Measurements from ENCODE around the gene UNC93B1. TPM values are rescaled to one million over a fixed set of nuclear protein-coding genes. Genes with fewer than 3 reads are reported as not detected.

Gene UNC93B1
- total and polyA plus RNA-seq, 2 donors (not counting 1 experiment from before 2014, with no cell fraction given) = 15.7 to 20.0 TPM

GRCh38 chr11:68025047-68025446, 21.1 kb upstream of the UNC93B1 start:
- Histone ChIP-seq H3K27me3 (ENCODE audit: control insufficient read depth, insufficient read depth, low read length) (no peaks in the 10 kb centered on the region), H3K9ac (ENCODE audit: insufficient read depth, low read length) (no peak overlapping the region), H3K27ac (ENCODE audit: insufficient read depth, low read length) (no peak overlapping the region), H3K4me1 (ENCODE audit: control insufficient read depth, extremely low read depth, insufficient read depth, low read length) (peaks cover 12% of the 10 kb centered on the region), H3K4me2 (ENCODE audit: extremely low read depth, insufficient read depth, low read length) (no peak overlapping the region), H3K4me3 (replicated peaks in 1 of 4; ENCODE audit: control extremely low read depth in 1 of 4, insufficient read depth in 1 of 4, low read depth in 3 of 4, low read length in 4 of 4) (no peak overlapping the region), H4K20me1 (ENCODE audit: control insufficient read depth, extremely low read depth, insufficient read depth, low read length) (no peaks in the 10 kb centered on the region), H2AFZ (ENCODE audit: low read length) (no peak overlapping the region), H3K9me3 (ENCODE audit: control insufficient read depth, insufficient read depth, low read depth, low read length) (no peaks in the 10 kb centered on the region), H3K36me3 (ENCODE audit: control insufficient read depth, insufficient read depth, low read length) (peaks cover 12% of the 10 kb centered on the region), H3K79me2 (ENCODE audit: control insufficient read depth, insufficient read depth, low read length) (peaks cover 2% of the 10 kb centered on the region)
- TF ChIP-seq, protein P1, sequence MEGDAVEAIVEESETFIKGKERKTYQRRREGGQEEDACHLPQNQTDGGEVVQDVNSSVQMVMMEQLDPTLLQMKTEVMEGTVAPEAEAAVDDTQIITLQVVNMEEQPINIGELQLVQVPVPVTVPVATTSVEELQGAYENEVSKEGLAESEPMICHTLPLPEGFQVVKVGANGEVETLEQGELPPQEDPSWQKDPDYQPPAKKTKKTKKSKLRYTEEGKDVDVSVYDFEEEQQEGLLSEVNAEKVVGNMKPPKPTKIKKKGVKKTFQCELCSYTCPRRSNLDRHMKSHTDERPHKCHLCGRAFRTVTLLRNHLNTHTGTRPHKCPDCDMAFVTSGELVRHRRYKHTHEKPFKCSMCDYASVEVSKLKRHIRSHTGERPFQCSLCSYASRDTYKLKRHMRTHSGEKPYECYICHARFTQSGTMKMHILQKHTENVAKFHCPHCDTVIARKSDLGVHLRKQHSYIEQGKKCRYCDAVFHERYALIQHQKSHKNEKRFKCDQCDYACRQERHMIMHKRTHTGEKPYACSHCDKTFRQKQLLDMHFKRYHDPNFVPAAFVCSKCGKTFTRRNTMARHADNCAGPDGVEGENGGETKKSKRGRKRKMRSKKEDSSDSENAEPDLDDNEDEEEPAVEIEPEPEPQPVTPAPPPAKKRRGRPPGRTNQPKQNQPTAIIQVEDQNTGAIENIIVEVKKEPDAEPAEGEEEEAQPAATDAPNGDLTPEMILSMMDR (conservative IDR thresholded peaks at IDR 0.05 in 1 of 2, IDR thresholded peaks at IDR 0.05 in 1 of 2; ENCODE audit: low read depth in 1 of 2, low read length in 2 of 2) = no peak
- no peak for TF ChIP-seq EZH2 (IDR thresholded peaks at IDR 0.05; ENCODE audit: low read length, missing control alignments)
- DNase-seq (ENCODE audit: low read depth in 2 of 2) = no peak

DNA sequence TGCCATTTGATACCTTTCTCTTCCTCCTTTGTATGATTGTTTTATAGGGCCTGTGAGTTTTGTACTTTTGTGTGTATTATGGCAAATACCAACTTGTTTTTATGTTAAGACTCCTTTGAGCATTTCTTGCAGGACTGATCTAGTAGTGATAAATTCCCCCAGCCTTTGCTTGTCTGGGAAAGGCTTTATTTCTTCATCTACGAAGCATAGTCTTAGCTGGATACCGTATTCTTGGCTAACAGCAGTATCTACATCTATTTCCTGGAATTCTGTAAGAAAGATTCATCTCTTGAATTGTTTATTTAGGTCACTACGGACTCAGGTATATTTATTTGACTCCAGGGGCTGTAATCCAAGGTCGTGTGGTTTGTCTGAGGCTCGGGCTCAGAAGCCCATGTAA, 20.6 kb upstream of the UNC93B1 start:
- Histone ChIP-seq H3K36me3 (ENCODE audit: control insufficient read depth, insufficient read depth, low read length) (peaks cover 12% of the 10 kb centered on the region), H3K79me2 (ENCODE audit: control insufficient read depth, insufficient read depth, low read length) (peaks cover under 1% of the 10 kb centered on the region), H2AFZ (ENCODE audit: low read length) (no peak overlapping the region), H3K9ac (ENCODE audit: insufficient read depth, low read length) (no peak overlapping the region), H3K9me3 (ENCODE audit: control insufficient read depth, insufficient read depth, low read depth, low read length) (no peaks in the 10 kb centered on the region), H3K27me3 (ENCODE audit: control insufficient read depth, insufficient read depth, low read length) (no peaks in the 10 kb centered on the region), H3K4me3 (replicated peaks in 1 of 4; ENCODE audit: control extremely low read depth in 1 of 4, insufficient read depth in 1 of 4, low read depth in 3 of 4, low read length in 4 of 4) (no peak overlapping the region), H3K27ac (ENCODE audit: insufficient read depth, low read length) (no peak overlapping the region), H3K4me2 (ENCODE audit: extremely low read depth, insufficient read depth, low read length) (no peak overlapping the region), H3K4me1 (ENCODE audit: control insufficient read depth, extremely low read depth, insufficient read depth, low read length) (peaks cover 10% of the 10 kb centered on the region), H4K20me1 (ENCODE audit: control insufficient read depth, extremely low read depth, insufficient read depth, low read length) (no peaks in the 10 kb centered on the region)
- TF ChIP-seq EZH2 (IDR thresholded peaks at IDR 0.05; ENCODE audit: low read length, missing control alignments) = no peak
- TF ChIP-seq, protein P1 (conservative IDR thresholded peaks at IDR 0.05 in 1 of 2, IDR thresholded peaks at IDR 0.05 in 1 of 2; ENCODE audit: low read depth in 1 of 2, low read length in 2 of 2) = no peak
- no peak for DNase-seq (ENCODE audit: low read depth in 2 of 2)

DNA sequence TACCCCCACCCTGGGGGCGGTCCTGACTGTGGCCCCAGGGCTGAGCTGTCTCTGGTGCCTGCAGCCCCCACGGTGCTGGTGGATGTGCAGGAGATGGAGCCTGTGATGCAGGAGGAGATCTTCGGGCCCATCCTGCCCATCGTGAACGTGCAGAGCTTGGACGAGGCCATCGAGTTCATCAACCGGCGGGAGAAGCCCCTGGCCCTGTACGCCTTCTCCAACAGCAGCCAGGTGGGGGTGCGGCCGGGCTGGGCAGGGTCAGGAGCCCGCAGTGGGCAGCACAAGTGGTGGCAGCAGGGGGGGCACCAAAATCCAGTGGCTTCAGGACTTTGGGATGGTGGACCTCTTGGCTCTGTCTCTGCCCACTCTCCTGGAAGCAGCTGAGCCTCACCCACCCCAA, 18.6 kb upstream of the UNC93B1 start:
- peaks cover 9% of the 10 kb centered on the region for H3K36me3 ChIP-seq (ENCODE audit: control insufficient read depth, insufficient read depth, low read length)
- no peaks in the 10 kb centered on the region for H3K27me3 ChIP-seq (ENCODE audit: control insufficient read depth, insufficient read depth, low read length)
- no peak overlapping the region for H2AFZ ChIP-seq (ENCODE audit: low read length)
- no peak overlapping the region for H3K4me3 ChIP-seq (replicated peaks in 1 of 4; ENCODE audit: control extremely low read depth in 1 of 4, insufficient read depth in 1 of 4, low read depth in 3 of 4, low read length in 4 of 4)
- H3K9me3 ChIP-seq (ENCODE audit: control insufficient read depth, insufficient read depth, low read depth, low read length) = no peaks in the 10 kb centered on the region
- TF ChIP-seq EZH2 (IDR thresholded peaks at IDR 0.05; ENCODE audit: low read length, missing control alignments) = no peak
- TF ChIP-seq, protein P1 (conservative IDR thresholded peaks at IDR 0.05 in 1 of 2, IDR thresholded peaks at IDR 0.05 in 1 of 2; ENCODE audit: low read depth in 1 of 2, low read length in 2 of 2) = no peak
- no peak overlapping the region for H3K27ac ChIP-seq (ENCODE audit: insufficient read depth, low read length)
- H3K79me2 ChIP-seq (ENCODE audit: control insufficient read depth, insufficient read depth, low read length) = no peaks in the 10 kb centered on the region
- H3K4me1 ChIP-seq (ENCODE audit: control insufficient read depth, extremely low read depth, insufficient read depth, low read length) = peaks cover under 1% of the 10 kb centered on the region
- H3K4me2 ChIP-seq (ENCODE audit: extremely low read depth, insufficient read depth, low read length) = no peak overlapping the region
- H4K20me1 ChIP-seq (ENCODE audit: control insufficient read depth, extremely low read depth, insufficient read depth, low read length) = no peaks in the 10 kb centered on the region
- no peak for DNase-seq (ENCODE audit: low read depth in 2 of 2)
- H3K9ac ChIP-seq (ENCODE audit: insufficient read depth, low read length) = no peak overlapping the region

Data from fibroblast of lung (primary cell).